HepG2 (cell line): ENCODE data around the gene FMO1.

Experiments used
- ATAD3A ChIP-seq: sonication (generic); formaldehyde crosslinking; IDR thresholded peaks from 2 replicates; pipeline ENCODE4 v1.4.0; 2020; ENCODE audit warnings: missing genetic modification reagents
- CTCF ChIP-seq: sonication (generic); formaldehyde crosslinking; IDR thresholded peaks from 2 replicates; pipeline ENCODE4 v1.5.0; 2020; ENCODE audit warnings: mild to moderate bottlenecking, missing genetic modification reagents, moderate library complexity
- DNMT3B ChIP-seq: conservative IDR thresholded peaks from 2 replicates; pipeline ENCODE4 v1.6.1; 2016; ENCODE audit warnings: missing biosample characterization, control low read depth
- MXD1 ChIP-seq: sonication (generic); formaldehyde crosslinking; IDR thresholded peaks from 2 replicates; pipeline ENCODE4 v1.4.0; 2020; ENCODE audit warnings: mild to moderate bottlenecking, missing genetic modification reagents
- RAD21 ChIP-seq: fragments of 450-650 bp; formaldehyde crosslinking; IDR thresholded peaks from 2 replicates; pipeline ENCODE4 v1.5.0; 2020; ENCODE audit warnings: mild to moderate bottlenecking
- TAF1 ChIP-seq: sonication (generic); formaldehyde crosslinking; IDR thresholded peaks from 2 replicates; pipeline ENCODE4 v1.4.0; 2020; ENCODE audit warnings: missing genetic modification reagents
- ZNF343 ChIP-seq: sonication (generic); formaldehyde crosslinking; IDR thresholded peaks from 2 replicates; pipeline ENCODE4 v1.4.0; 2020; ENCODE audit warnings: mild to moderate bottlenecking, missing genetic modification reagents
- ZNF546 ChIP-seq: sonication (generic); formaldehyde crosslinking; conservative IDR thresholded peaks from 2 replicates; pipeline ENCODE4 v1.8.1; 2023; ENCODE audit warnings: mild to moderate bottlenecking, missing genetic modification reagents

GRCh38 chr1:171265686-171266085 lies 17.4 kb downstream of the FMO1 start:
- no peak for TF ChIP-seq RAD21 (CRISPR knock-in tag)
- no peak for TF ChIP-seq ATAD3A (CRISPR knock-in tag)
- TF ChIP-seq DNMT3B (CRISPR knock-in tag) = no peak
- no peak for TF ChIP-seq CTCF (CRISPR knock-in tag)
- TF ChIP-seq MXD1 (CRISPR knock-in tag) = no peak
- TF ChIP-seq ZNF546 (CRISPR knock-in tag) = no peak
- no peak for TF ChIP-seq ZNF343
- TF ChIP-seq TAF1 (CRISPR knock-in tag) = no peak
